A673 (cell line): ENCODE results near the gene GATA6. TPM values are rescaled to one million over a fixed set of nuclear protein-coding genes. Genes with fewer than 3 reads are reported as not detected.

Source experiments
- BruUV-seq: library from RNA; stranded (reverse); fragments of 400-500 nt; replicated peaks from 2 replicates; lab custom pipeline; 2021; lab: Mats Ljungman, UMichigan
- CTCF ChIA-PET: fragments of 300-600 bp; sonication (Branson Sonifier 250); formaldehyde crosslinking; loops from one replicate; lab custom pipeline; 2022; ENCODE audit warnings: antibody characterized with exemption; lab: Charles Lee
- POLR2A ChIA-PET: fragments of 300-600 bp; sonication (Branson Sonifier 250); formaldehyde crosslinking; loops from one replicate; lab custom pipeline; 2022; ENCODE audit warnings: antibody characterized with exemption; ENCODE audit not compliant: low non-redundant PET; lab: Charles Lee
- DNase-seq: peaks from one replicate; pipeline ENCODE4 v3.0.0-alpha.2; 2015; ENCODE audit warnings: low spot score
- H3K27ac ChIP-seq: fragments of 200-600 bp; sonication (generic); 2 replicates; pipeline ENCODE4 v1.5.1; 2016; ENCODE audit warnings: mixed run types, low read depth, mild to moderate bottlenecking, mixed read lengths, antibody characterized with exemption, low read length; ENCODE audit not compliant: poor library complexity, severe bottlenecking
- H3K27me3 ChIP-seq: fragments of 200-600 bp; sonication (generic); replicated peaks from 2 replicates; pipeline ENCODE4 v1.6.1; 2017; ENCODE audit warnings: mixed run types, low read depth, mild to moderate bottlenecking, mixed read lengths, antibody characterized with exemption, low read length; ENCODE audit not compliant: insufficient read depth, poor library complexity
- H3K36me3 ChIP-seq: fragments of 200-600 bp; sonication (generic); 2 replicates; pipeline ENCODE4 v1.6.1; 2016; ENCODE audit warnings: mixed run types, mild to moderate bottlenecking, mixed read lengths, antibody characterized with exemption, low read length; ENCODE audit not compliant: insufficient read depth, poor library complexity, severe bottlenecking
- H3K4me1 ChIP-seq: fragments of 200-600 bp; sonication (generic); 2 replicates; pipeline ENCODE4 v1.6.1; 2017; ENCODE audit warnings: mixed run types, mild to moderate bottlenecking, mixed read lengths, antibody characterized with exemption, low read length; ENCODE audit not compliant: insufficient read depth, poor library complexity, severe bottlenecking
- H3K4me3 ChIP-seq: fragments of 200-600 bp; sonication (generic); 2 replicates; pipeline ENCODE4 v1.5.1; 2016; ENCODE audit warnings: low read depth, mixed run types, mild to moderate bottlenecking, mixed read lengths, low read length; ENCODE audit not compliant: poor library complexity, severe bottlenecking
- H3K9me3 ChIP-seq: fragments of 200-600 bp; sonication (generic); 2 replicates; pipeline ENCODE4 v1.6.1; 2016; ENCODE audit warnings: mixed run types, low read depth, mild to moderate bottlenecking, mixed read lengths, antibody characterized with exemption, low read length; ENCODE audit not compliant: poor library complexity, severe bottlenecking
- CTCF ChIP-seq: fragments of 300-800, 200-600 bp; sonication (generic); conservative IDR thresholded peaks from 2 replicates; pipeline ENCODE4 v1.5.1; 2017; ENCODE audit warnings: low read depth, mild to moderate bottlenecking, antibody characterized with exemption, low read length, moderate library complexity, mixed read lengths
- EZH2 ChIP-seq: fragments of 200-600 bp; sonication (generic); IDR thresholded peaks from 2 replicates; pipeline ENCODE4 v1.6.1; 2017; ENCODE audit warnings: borderline replicate concordance, low read depth, mild to moderate bottlenecking, mixed read lengths, antibody characterized with exemption, low read length; ENCODE audit not compliant: poor library complexity, severe bottlenecking
- intact Hi-C: fragments of 100-400 bp; cut with micrococcal nuclease; formaldehyde crosslinking; loops from one replicate; pipeline ENCODE4 v1.10.0; 2022; ENCODE audit not compliant: unreplicated experiment
- total RNA-seq: library from RNA; stranded (reverse); gene quantifications from 2 replicates; pipeline ENCODE4 v1.2.3, GENCODE V29; 2021

The GATA6 gene
- total RNA-seq, 1 experiment from 2014 or later = 0.21 TPM

GRCh38 chr18:22153428-22153827 lies 16.0 kb upstream of the GATA6 start:
- no peak for TF ChIP-seq EZH2
- TF ChIP-seq CTCF = no peak
- CTCF ChIA-PET = no interaction called here
- intact Hi-C loops = no loop called here

GRCh38 chr18:22155584-22155983 lies 13.8 kb upstream of the GATA6 start:
- Histone ChIP-seq H3K9me3 (no peaks in the 10 kb centered on the region), H3K4me1 (no peaks in the 10 kb centered on the region), H3K27me3 (peaks cover 30% of the 10 kb centered on the region), H3K4me3 (no peak overlapping the region), H3K27ac (no peak overlapping the region), H3K36me3 (no peaks in the 10 kb centered on the region)
- no TSS peak for BruUV-seq
- intact Hi-C loops = no loop called here
- POLR2A ChIA-PET = no interaction called here
- no peak for DNase-seq
- TF ChIP-seq CTCF (no peak), EZH2 (no peak)
- CTCF ChIA-PET = no interaction called here

More at GRCh38 chr18:22153428-22153827, 16.0 kb upstream of the GATA6 start:
- BruUV-seq = no TSS peak
- H3K36me3 ChIP-seq = no peaks in the 10 kb centered on the region
- H3K27ac ChIP-seq = no peak overlapping the region
- no peaks in the 10 kb centered on the region for H3K4me1 ChIP-seq
- DNase-seq = no peak
- POLR2A ChIA-PET = no interaction called here
- no peaks in the 10 kb centered on the region for H3K9me3 ChIP-seq
- H3K27me3 ChIP-seq = peaks cover 21% of the 10 kb centered on the region
- H3K4me3 ChIP-seq = no peak overlapping the region

GRCh38 chr18:22159014-22159413 lies 10.4 kb upstream of the GATA6 start:
- H3K27ac ChIP-seq = no peak overlapping the region
- no peaks in the 10 kb centered on the region for H3K9me3 ChIP-seq
- ChIA-PET CTCF (no interaction called here), POLR2A (no interaction called here)
- intact Hi-C loops = no loop called here
- no peak for DNase-seq
- TF ChIP-seq EZH2 = no peak
- TF ChIP-seq CTCF = no peak
- peaks cover 64% of the 10 kb centered on the region for H3K27me3 ChIP-seq
- H3K36me3 ChIP-seq = no peaks in the 10 kb centered on the region
- no TSS peak for BruUV-seq
- H3K4me3 ChIP-seq = no peak overlapping the region
- H3K4me1 ChIP-seq = no peaks in the 10 kb centered on the region
